HG02870 (cell line): ENCODE results near the gene CSF3R.
"Not testable (repeated sequence)": the region's sequence is repeated elsewhere in the genome, so short reads cannot be mapped to it uniquely, and the experiment has no call there.

Experiments
- ATAC-seq: cut with Tn5 transposase; IDR thresholded peaks from one replicate; pipeline ENCODE4 v1.9.1; 2021; ENCODE audit warnings: mild to moderate bottlenecking, moderate library complexity; ENCODE audit not compliant: unreplicated experiment

Gene CSF3R

DNA sequence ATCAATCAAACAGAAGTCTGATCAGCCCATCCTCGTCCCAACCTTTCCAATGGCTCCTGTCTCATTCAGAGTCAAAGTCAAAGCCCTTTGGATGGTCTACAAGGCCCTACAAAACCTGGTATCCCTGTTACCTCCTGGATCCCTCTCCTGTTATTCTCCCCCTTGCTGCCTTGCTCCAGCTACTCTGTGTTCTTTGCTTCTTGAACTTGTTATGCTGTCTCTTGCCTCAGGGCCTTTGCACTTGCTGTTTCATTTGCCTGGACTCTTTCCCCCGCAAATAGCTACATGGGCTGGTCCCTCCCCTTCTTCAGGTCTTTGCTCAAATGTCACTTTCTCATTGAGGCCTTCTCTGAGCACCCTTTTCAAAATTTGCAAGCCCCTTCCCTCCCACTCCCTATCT, 1.4 kb upstream of the CSF3R start:
- ATAC-seq = no peak

DNA sequence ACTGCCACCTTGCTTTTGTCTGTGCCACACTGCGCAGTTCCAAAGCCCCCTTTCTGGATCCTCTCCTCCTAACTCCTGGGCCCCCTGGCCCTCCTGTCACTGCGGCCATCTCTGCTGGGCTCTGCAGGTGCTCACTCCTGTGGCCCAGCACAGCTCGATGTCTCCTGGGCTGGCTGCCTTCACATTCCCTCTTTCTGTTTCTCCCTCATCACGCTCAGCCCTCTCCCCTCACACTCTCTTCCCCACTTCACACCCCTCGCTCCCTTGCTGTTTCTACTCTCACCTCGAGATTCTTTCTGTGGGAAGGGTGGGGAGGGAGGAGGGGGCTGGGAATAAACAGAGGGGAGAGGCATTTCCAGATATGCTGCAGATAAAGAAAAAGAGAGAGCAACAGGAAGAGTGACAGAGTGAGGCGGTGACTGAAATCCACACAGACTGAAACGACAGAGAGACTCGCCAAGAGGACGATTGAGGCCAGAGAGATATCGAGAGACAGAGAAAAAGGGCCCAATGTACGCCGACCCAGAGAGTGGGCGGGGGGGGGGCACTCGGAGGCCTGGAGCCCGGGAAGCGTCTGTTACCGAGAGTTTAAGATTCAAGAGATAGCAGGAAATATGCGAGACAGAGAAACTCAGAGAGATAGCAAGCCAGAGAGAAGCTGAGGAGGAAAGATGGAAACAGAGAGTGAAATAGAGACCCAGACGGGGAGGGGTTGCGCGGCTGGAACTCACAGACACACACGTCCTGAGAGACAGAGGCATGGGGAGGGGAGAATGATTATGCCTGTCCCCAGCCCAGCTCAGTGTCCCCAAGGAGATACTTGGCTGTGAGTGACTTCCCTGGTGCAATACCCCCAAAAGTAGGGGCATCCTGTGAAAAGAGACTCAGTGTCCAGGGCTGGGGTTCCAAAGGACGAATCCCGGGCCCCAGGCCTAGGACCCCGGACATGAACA, 666 bp downstream of the CSF3R start:
- ATAC-seq = no peak

GRCh38 chr1:36481091-36481490, 1.6 kb downstream of the CSF3R start:
- no peak for ATAC-seq

DNA sequence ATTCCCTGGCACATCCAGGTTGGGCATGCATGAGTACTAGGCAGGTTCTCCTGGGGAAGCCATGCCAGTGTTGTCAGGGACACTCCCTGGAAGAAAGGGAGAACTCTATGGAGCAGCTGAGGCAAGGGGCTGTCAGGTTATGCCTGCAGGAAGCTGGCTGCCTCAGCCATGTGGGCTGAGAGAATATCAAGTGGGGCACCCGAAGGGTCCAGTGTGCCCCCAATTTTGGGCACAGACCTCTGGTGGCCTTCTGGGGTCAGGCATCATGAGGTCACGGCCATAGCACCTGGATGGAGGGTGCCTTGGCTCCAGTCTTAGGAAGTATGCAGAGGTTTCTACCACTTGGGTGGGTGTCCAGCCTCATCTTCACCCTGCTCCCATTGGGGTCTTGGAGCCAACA, 2.6 kb downstream of the CSF3R start:
- ATAC-seq = no peak

- no peak for ATAC-seq
Observed at GRCh38 chr1:36479505-36480051, 3.1 kb downstream of the CSF3R start.

- ATAC-seq = not testable (repeated sequence)
Observed at GRCh38 chr1:36477615-36478014, 5.1 kb downstream of the CSF3R start.

DNA sequence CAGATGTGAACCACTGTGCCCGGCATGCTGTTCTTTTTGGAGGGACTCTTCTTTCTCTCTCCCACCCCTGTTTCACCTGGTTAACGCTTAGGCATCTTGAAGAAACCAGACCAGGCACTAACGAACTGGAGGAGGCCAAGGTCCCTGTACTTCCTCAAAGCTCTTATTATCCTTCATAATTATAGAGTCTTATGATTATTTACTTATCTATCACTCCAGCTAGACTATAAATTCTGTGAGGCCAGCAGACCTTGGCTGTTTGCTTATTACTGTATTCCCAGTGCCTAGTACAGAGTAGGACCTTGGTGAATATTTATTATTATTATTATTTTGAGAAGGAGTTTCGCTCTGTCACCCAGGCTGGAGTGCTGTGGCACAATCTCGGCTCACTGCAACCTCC, 5.8 kb downstream of the CSF3R start:
- ATAC-seq = no peak

- no peak for ATAC-seq
Observed at GRCh38 chr1:36475910-36476604, 6.7 kb downstream of the CSF3R start.

- ATAC-seq = no peak
Observed at GRCh38 chr1:36475341-36475740, 7.4 kb downstream of the CSF3R start.

- ATAC-seq = no peak
Observed at GRCh38 chr1:36472656-36473055, 10.1 kb downstream of the CSF3R start.

DNA sequence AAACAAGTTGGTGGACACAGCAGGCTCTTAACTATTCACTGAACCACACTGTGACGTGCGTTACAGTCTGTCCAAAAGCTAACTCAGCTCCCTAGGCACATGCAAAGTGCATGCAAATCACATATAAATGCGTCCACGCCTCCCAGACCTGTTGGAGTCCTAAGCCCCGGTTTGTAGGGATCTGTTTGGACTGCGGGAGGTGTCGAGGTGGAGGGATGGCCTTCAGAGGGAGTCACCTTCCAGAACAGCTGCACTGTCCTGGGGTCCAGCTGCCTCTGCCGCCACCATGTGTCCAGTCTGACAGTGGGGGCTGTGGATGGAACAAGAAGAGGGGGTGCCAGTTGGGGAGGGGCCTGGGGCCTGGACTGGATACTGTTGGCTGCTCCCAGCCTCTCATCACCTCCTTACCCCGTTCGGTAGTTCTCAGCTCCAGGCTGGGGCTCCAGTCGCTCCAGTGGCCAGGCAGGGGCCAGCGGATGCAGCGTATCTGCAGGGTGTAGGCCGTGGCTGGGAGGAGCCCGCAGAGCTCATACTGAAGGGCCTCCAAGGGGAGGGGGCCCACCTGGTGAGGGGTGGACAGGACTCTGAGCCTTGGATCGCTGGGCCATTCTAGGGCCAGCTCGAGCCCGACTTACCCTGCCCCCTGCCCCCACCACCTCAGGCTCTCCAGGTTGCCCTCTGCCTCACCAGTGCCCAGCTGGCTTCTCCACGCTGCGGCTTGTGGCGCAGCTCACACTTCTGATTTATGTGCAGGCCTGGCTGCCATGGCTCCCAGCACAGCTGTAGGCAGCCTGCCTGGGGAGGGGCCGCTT, 10.7 kb downstream of the CSF3R start:
- no peak for ATAC-seq

DNA sequence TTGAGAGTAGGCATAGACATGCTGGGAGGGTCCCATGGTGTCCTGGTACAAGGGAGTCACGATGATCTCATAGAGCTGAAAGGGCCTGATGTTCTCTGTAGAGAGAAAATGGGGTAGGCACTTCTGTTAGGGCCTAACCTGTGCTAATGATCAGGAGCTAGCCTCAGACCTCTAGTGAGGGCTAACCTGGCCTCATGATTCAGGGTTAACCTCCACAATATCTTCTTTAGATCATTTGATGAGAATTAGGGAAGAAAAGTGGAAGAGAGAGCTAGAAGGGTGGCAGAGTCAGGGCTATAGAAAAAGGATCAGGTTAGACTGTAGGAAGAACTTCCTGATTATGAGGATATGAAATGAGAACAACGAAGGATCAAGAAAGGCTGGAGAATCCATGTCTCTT, 13.6 kb downstream of the CSF3R start:
- no peak for ATAC-seq

DNA sequence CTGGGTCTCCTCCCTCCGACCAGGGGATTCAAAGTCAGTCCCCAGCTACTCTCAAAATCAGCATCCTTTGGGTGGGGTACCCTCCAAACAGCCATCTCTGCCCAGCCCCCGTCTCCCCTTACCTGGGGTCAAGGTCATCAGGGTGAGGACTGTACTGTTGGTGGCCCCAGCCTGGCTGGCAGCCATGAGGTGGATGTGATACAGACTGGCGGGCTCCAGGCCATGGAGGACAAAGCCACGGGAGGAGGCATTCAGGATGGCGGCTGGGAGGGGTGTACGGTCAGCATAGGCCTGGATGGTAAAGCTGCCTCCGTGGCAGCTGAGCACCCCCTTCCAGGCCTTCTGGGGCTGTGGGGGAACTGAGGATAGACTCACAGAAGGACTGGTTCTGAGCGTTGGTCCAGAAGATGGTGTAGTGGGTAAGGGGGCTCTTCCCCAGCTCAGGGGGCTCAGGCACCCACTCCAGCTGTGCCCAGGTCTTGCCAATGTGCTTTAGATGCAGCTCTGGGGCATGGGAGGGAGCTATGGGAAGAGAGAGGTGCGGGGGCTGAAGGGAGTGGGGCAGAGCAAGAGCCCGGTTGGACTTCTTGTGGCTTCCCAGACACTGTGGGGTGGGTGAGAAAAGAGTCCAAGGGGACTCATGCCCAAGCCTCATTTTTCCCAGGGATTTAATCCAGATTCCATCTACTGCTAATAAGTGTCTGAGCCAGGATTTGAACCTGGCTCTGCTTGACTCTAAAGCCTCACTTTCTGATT, 14.8 kb downstream of the CSF3R start:
- no peak for ATAC-seq

DNA sequence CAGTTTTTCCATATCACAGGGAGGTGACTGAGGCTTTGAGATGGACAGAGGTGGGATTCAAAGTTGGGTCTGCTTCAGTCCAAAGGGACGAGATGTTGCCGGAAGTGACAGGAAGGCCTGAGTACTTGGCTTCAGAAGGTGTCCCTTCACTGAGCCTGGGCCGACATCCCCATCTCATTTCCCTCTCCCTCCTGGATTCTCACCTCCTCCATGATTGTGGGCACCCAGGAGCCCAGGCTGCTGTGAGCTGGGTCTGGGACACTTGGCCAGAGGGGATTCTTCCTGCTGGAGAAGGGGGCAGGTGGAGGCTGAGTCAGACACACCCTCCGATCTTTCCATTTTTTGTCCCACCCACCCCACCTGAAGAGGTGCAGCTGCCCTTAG, 15.7 kb downstream of the CSF3R start:
- ATAC-seq = no peak

- no peak for ATAC-seq
Observed at GRCh38 chr1:36466370-36467026, 16.2 kb downstream of the CSF3R start.

DNA sequence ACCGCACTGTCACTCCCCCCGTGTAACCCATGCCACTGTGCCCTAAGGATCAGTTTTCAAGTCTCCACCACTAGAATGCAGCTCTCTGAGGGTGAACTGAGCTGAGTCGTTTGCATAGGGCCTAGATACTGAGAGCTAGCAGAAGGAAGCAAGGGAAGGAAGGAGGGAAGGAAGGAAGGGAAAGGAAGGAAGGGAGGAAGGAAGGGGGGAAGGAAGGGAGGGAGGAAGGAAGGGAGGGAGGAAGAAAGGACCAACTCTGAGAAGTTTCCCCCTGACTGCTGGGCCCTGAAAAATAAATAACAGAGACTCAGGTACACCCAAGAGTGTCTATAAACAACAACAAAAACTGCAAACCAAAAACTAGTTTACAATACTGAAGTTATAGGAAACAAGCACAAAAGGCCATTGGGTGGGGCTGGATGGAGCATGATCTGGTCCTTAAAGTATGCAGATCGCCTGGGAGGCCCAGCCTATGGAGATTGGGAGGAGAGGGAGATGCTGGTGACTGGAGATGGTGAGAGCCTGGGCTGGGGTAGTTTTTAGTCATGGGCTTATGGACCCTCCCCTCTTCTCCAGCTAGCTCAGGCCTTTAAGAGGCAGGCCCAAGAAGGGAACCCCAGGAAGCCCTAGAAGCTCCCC, 16.9 kb downstream of the CSF3R start:
- ATAC-seq = no peak

DNA sequence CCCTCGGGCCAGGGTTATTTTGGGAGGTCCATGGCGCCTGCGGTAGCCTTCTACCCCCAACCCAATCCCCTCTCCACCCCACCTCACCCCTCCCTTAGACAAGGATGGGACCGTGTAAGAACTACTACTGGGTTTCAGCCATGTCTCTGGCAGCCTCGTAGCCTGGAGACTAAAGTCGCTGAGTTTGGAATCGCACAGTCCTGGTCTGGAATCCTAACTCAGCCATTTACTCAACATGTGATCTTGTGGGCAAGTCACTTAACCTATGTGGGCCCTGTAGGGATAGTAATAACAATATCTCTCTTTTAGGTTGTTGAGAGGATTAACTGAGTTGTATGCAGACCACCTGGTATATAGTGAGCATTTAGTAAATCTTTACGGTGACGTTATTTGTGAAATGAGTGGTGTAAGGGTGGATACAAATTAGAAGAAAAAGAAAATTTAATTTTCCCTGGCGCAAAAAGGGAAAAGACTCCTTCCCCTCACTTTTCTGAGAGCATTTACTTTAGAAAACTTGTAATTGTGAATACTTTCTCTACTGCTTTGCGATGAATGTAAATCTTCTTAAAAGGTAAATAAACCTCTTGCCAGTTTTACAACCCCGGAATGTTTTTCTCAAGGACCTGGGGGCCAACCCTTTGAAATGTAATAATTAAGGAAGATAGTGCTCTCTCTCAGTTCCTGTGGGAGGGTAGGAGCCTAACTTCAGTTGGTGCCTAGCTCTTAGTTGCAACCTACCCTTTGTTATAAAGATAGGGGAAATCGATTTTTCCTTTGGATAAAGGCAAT, 17.9 kb downstream of the CSF3R start:
- peak; percentile 30 for ATAC-seq

GRCh38 chr1:36463803-36464604, 18.7 kb downstream of the CSF3R start, which contains the start of gene MRPS15:
Gene MRPS15, minus strand, starts transcription at chr1:36464384. Its CDS starts 109 bp downstream, at chr1:36464275.
- ATAC-seq = peak; percentile 67
